ENCODE measurements around the gene HCFC1R1.
"Not testable (repeated sequence)": the region's sequence is repeated elsewhere in the genome, so short reads cannot be mapped to it uniquely, and the experiment has no call there.

Gene HCFC1R1

GRCh38 chr16:3059723-3060242 lies 36.0 kb upstream of the HCFC1R1 start:
- in situ Hi-C loops (cut with HindIII; ENCODE audit: low sequenced_read_pairs) = no loop called here
- TF ChIP-seq CTCF (IDR thresholded peaks at IDR 0.05; ENCODE audit: low read depth, low read length) = no peak

GRCh38 chr16:3059041-3059722 lies 35.4 kb upstream of the HCFC1R1 start:
- in situ Hi-C loops (cut with HindIII; ENCODE audit: low sequenced_read_pairs) = no loop called here
- H3K4me3 ChIP-seq (ENCODE audit: low read depth, low read length) = peak overlapping the region; percentile 76
- DNase-seq (ENCODE audit: low read depth, low spot score) = peak; percentile 76
- peak; percentile 70 for TF ChIP-seq CTCF (IDR thresholded peaks at IDR 0.05; ENCODE audit: low read depth, low read length)

More at GRCh38 chr16:3059723-3060242, 36.0 kb upstream of the HCFC1R1 start:
- H3K4me3 ChIP-seq (ENCODE audit: low read depth, low read length) = peak overlapping the region; percentile 34
- DNase-seq (ENCODE audit: low read depth, low spot score) = no peak

GRCh38 chr16:3058139-3059030 lies 34.6 kb upstream of the HCFC1R1 start:
- peak; percentile 24 for DNase-seq (ENCODE audit: low read depth, low spot score)
- in situ Hi-C loops (cut with HindIII; ENCODE audit: low sequenced_read_pairs) = no loop called here
- peak; percentile 6 for TF ChIP-seq CTCF (IDR thresholded peaks at IDR 0.05; ENCODE audit: low read depth, low read length)
- peak overlapping the region; percentile 76 for H3K4me3 ChIP-seq (ENCODE audit: low read depth, low read length)

- in situ Hi-C loops (cut with HindIII; ENCODE audit: low sequenced_read_pairs) = no loop called here
- TF ChIP-seq CTCF (IDR thresholded peaks at IDR 0.05; ENCODE audit: low read depth, low read length) = no peak
- H3K4me3 ChIP-seq (ENCODE audit: low read depth, low read length) = no peak overlapping the region
- no peak for DNase-seq (ENCODE audit: low read depth, low spot score)
These were observed 33.7 kb upstream of the HCFC1R1 start for GRCh38 chr16:3057181-3058138.

GRCh38 chr16:3056336-3057180 lies 32.8 kb upstream of the HCFC1R1 start:
- H3K4me3 ChIP-seq (ENCODE audit: low read depth, low read length) = no peak overlapping the region
- no peak for TF ChIP-seq CTCF (IDR thresholded peaks at IDR 0.05; ENCODE audit: low read depth, low read length)
- DNase-seq (ENCODE audit: low read depth, low spot score) = no peak
- in situ Hi-C loops (cut with HindIII; ENCODE audit: low sequenced_read_pairs) = no loop called here

GRCh38 chr16:3055734-3056115 lies 32.0 kb upstream of the HCFC1R1 start:
- H3K4me3 ChIP-seq (ENCODE audit: low read depth, low read length); in situ Hi-C loops (cut with HindIII; ENCODE audit: low sequenced_read_pairs); DNase-seq (ENCODE audit: low read depth, low spot score): not testable (repeated sequence)
